GM19238 (cell line): ENCODE measurements around the gene SLC9A8.
"Not testable (repeated sequence)": the region's sequence is repeated elsewhere in the genome, so short reads cannot be mapped to it uniquely, and the experiment has no call there.

ENCODE experiments used
- DNase-seq: peaks from one replicate; pipeline ENCODE4 v3.0.0; 2011; ENCODE audit warnings: low spot score; ENCODE audit not compliant: insufficient read length

The SLC9A8 gene

DNA sequence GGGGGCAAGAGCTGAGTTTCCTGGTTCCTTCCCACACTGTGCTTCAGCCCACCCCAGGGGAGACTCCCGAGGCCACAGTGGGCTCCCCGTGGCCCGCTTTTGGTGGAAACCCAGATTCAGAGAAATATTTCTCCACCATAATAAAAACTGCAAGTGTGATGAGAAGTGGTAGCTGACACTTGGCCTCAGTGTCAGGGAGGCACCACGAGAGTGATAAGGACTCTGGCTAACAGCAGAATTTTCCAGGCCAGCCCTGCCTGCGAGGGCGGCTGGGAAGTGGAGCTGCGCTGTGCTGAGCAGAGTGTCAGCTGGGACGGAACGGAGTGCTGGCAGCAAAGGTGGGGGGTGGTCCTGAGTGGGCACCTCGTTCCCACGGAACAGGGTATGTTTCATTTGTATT, 80.2 kb downstream of the SLC9A8 start:
- no peak for DNase-seq

DNA sequence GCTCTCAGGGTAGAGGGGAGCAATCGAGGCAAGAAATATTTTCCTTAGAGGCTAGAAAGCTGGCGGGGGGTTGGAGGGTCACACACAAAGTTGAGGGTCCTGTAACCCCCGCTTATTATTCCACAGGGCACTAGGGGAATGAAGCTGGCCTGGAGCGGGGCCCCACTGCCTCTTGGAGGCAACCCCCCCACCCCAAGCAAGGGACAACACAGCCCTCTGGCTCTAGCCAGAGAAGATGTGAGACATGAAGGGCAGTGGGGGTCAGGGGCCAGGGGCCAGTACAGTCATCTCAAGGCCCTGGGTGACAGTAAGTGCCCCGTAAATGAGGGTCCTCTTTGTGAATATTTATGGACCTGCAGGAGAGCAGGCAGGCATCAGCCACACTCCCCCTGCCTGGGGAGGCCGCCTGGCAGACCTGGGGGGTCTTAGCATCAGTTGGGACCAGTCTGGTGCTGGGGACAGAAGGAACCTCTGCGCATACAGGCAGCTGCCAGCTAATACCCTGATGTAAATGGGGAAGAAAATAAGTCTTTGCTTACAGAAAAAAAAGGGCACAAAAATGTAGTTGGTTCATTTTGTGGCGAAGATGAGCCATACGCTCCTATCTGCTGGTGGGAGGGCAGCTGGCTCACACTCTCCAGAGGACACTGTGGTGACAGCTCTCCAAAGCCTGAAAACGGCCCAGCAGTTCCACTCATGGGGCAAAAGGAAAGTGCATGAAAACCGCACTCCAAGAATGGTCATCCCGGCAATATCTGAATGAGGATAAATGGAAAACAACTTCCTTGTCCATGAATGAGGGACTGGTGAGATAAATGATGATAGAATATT, 80.8 kb downstream of the SLC9A8 start:
- no peak for DNase-seq

DNA sequence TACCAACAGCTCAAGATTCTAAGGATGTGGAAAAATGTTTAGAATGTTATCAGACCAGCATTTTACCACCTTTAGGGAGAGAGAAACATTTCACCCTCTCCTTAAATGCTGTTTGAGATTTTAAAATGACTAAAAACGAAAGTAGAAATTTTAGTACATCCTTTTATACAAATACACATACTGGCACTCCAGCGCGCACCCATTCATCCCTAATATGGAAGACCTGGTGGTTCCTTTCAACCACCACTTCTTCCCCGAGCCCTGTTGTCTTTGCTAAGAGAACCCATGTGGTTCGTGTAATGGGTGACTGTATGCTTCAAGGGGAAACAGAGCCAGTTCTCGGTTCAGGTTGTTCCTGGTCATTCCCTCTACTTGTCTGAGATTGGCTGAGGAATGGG, 81.4 kb downstream of the SLC9A8 start:
- DNase-seq, result no peak

- not testable (repeated sequence) for DNase-seq
These were observed 83.0 kb downstream of the SLC9A8 start for GRCh38 chr20:49895474-49896093.

GRCh38 chr20:49896204-49896603, 83.6 kb downstream of the SLC9A8 start:
- no peak for DNase-seq

DNA sequence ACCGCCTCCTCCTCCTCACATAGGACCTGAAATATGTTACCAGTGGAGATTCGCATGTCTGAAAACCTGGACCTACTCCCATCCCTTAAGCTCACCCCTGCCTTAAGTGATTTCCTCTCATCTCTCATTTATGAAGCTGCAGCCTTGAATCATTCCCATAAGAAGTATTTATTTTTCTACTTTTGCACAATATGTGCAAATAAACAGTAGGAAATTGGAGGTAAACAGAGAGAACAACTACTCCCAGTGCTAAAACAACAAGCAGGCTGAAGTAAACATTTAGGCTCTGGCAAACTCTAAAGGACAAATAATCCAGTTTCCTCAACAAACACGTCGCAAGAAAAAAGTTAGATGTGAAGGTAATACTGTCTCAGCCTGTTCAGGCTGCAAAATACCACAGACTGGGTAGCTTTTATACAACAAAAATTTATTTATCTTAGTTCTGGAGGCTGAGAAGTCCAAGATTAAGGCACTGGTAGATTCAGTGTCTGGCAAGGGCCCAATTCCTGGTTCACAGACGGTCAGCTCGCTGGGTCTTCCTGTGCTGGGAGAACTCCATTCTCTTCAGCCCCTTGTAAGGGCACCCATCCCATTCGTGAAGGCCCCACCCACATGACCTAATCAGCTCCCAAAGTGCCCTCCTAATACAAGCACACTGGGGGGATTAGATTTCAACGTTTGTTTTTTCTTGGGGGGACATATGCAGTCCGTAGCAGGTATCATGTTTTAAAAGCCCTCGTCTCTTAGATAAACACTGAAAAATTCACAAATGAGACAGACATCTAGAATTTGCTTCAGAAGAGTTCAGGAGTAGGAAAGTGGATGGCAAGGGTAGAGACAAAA, 87.1 kb downstream of the SLC9A8 start:
- DNase-seq, result no peak

DNA sequence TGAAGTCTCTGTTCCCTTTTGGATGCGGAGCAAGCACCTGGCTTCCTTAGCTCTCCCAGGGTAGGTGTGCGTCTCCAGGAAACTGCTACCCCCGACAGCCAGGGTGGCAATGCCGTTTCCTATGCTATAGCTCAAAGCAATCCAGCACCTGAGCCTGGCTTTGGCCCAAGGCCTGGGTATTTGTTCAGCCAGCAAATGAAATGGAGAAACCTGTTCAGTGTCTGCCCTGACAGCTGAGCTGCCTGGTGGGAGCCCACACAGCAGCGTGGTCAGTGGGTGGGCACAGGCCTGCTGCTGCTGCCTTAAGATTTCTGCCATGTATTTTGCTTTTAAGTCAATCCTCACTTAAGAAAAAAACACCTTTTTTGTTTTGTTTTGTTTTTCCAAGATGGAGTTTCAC, 89.0 kb downstream of the SLC9A8 start:
- DNase-seq, result no peak

- no peak for DNase-seq
These were observed 92.0 kb downstream of the SLC9A8 start for GRCh38 chr20:49904440-49905214.

DNA sequence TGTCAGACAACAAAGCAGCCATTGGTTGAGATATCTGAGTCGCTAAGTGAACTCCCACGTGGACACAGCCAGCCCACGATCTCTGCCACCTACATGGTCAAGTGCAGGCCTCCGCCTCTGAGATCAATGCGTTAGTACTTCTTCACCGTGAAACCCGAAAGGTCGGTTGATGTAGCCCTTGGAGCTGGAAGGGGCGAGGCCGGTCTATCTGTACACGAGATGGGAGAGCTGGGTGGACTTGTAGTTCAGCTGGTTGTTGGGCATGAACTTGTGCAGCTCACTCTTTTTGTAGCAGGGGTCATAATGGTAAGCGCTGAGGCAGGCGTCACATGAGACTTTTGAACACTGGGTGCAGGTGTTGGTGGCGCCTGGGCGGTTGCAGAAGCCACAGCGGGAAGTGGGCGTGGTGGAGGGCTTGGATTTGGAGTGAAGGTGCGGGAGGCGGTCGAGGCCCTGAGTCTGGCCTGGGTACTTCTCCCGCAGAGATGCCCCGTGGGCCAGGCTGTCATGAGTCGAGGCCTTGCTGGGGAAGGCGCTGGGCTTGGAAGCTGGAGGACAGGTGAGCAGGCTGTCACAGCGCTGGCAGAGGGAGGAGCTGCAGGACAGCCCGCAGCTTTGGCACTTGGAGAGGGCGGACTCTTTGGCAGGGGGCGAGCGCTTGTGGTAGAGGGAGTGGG, 92.9 kb downstream of the SLC9A8 start:
- no peak for DNase-seq

DNA sequence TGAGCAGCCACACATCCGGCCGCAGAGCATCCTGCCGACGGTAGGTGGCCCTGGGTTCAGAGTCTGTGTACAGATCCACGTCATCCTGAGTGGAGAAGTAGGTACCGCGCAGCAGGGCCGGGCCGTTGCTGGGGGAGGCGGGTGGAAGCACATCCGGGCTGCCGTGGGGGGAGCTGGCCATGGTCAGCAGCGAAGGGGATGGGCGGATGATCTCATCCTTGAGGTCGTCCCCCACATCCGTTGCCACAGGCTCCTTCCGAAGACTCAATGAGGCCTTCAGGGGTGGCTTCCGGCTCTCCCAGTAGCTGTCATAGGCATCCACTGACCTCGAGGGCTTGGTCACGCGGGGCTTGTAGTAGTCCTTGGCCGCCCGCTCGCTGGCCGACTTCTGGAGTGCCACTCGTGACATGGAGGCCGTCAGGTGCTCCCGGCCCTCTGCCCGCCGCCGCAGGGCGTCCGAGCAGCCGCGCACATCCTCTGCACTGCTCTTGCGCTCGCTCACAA, 93.5 kb downstream of the SLC9A8 start:
- no peak for DNase-seq

DNA sequence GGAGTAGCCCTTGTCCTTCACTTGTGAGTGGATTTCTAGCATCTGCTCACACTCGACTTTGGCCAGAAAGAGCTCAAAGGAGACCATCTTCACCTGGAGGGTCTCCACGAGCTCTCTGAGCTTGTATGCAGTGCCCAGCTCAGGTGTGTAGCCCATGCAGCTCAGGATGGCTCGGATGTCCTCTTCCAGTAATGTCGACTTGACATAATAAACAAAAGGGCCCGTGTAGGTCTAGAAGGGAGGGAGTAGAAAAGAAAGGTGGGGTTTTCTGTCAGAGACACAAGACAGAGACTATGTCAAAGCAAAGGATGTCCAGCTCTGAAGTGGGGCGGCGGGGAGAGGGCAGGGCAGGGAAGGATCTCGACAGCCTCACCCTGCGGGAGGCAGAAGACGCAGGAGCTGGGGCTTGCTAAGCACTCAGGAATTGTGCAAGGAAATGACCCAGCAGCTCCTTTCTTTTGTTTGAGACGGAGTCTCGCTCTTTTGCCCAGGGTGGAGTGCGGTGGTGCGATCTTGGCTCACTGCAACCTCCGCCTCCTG, 94.1 kb downstream of the SLC9A8 start:
- no peak for DNase-seq

DNA sequence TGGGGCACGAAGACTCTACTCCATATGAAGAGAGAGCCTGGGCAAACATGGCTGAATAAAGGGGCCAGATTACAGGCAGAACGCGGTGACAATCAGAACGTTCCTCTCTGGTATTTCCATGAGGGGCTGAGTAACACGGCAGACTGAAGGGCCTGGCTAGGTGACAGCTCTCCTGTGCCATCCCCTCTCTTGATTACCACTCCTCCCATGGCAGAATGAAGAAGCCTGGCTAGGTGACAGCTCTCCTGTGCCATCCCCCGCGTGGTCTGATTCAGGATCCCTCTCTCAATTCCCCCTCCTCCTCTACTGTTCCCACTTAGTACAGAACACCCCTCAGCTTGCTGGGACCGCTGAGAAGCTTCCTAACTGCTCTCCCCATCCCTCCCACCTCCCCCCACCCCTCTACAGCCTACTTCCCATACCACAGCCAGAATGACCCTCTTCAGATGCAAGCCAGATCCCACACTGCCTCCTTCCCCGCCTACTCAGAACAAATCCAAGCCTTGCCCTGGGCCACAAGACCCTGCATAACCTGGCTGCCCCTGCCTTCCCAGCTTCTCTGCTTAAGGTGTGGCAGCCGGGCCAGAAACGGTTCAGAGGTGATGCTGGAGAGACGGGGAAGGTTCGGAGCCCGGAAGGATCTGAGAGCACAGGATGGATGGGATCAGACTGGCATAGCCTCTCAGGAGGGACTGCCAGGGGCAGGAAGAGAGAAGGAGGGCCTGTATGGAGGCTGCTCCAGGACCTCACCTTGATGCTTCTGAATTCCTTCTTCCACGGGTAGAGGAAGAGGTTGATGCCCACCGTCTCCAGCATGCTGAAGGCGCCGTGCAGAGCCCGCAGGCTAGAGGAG, 95.0 kb downstream of the SLC9A8 start:
- no peak for DNase-seq

- no peak for DNase-seq
These were observed 95.6 kb downstream of the SLC9A8 start for GRCh38 chr20:49908258-49908565.

DNA sequence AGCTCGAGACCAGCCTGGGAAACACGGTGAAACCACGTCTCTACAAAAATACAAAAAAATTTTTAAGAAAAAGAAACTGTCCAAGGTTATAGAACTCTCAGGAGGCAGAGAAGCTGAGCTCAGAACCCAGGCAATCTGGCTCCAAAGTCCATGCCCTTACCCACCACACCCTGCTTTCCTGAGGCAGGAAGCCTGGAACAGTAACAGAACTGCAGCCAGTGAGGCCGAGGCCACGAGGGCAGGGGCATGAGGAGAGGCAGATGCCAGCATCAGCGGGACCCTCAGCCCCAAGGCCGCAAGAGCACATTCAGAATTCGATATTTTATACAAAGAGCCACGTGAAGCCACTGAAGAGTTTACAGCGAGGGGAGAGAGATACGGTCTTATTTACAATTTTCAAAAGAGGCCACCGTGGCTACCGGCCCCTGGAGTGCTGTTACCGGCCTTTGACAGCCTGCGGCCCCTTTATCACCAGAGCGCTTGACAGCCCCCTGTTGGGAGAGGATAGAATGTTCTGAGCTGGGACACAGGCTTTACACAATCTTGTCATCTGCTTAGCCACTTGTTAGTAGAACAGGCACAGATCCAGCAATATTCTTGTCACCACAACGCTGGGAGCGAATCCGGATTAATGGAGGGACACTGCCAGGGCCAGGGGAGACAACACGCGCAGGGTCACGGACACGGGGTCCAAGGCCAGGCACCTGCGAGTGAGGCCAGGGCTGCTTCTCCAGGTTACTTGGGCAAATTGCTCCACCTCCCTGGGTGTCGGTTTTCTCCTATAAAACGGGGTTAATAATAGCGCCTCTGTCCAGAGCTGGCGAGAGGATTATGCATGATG, 97.1 kb downstream of the SLC9A8 start:
- no peak for DNase-seq

DNA sequence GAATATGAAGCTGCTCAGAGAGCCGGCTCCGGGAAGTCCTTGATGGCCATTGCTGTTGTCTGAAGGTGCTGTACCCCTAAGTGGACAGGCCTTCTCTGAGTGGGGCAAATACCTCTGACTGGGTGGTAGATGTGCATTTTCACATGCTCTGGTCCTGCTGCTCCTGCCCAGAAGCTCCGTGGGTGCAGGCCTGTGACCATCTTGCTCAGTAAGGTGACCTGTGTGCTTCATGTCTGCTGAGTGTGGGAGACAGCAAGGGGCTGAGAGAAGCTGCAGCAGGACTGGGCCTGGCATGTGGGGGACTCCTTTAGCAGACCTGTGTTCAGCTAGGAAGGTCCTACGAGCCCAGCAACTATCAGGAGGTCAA, 97.7 kb downstream of the SLC9A8 start:
- DNase-seq, result no peak

DNA sequence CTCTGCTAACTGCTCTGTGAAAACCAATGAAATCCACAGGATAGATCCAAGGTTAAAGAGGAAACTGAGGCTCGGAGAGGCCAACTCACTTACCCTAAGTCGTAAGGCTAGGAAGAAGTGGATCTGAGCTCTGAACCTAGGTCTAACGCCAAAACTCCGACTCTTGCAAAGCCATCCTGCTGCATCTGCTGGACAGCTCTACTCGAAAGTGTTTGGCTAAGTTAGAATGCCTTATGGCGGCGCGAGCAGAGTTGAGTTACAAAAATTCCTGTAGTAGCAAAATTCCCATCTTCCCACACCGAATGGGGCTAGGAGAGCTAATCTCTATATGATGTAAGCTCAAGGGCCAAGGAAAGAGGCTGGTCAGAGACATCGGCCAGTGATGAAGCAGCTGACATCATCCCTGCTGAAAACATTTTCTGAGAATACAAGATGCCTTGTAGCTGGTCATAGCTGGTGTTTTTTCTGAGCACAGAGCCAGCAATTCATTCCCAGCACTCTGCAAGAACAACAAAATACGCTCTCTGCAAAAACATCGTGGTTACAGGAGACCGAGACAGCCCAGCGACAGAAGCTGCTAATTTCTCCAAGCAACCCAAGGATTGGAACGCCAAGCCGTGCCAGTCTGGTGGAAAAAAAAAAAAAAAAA, 100.9 kb downstream of the SLC9A8 start:
- DNase-seq, result no peak

GRCh38 chr20:49914310-49915117, 101.9 kb downstream of the SLC9A8 start:
- no peak for DNase-seq

- DNase-seq, result no peak
These were observed 102.4 kb downstream of the SLC9A8 start for GRCh38 chr20:49915118-49915379.
